PFSK-1 (cell line): ENCODE results near the gene PTTG1IP.

ENCODE experiments used
- POLR2AphosphoS5 ChIP-seq: IDR thresholded peaks from 2 replicates; pipeline ENCODE4 v1.6.1; 2012; ENCODE audit warnings: low read depth, mild to moderate bottlenecking, control low read depth, low read length, moderate library complexity
- SIN3A ChIP-seq: IDR thresholded peaks from 2 replicates; pipeline ENCODE4 v1.6.1; 2012; ENCODE audit warnings: mild to moderate bottlenecking, low read length, moderate library complexity, borderline replicate concordance; ENCODE audit not compliant: insufficient read depth
- TAF1 ChIP-seq: IDR thresholded peaks from 2 replicates; pipeline ENCODE4 v1.6.1; 2012; ENCODE audit warnings: low read length, control low read depth, borderline replicate concordance; ENCODE audit not compliant: insufficient read depth
- TF ChIP-seq, protein P1 (sequence below), 2 experiments: IDR thresholded peaks; 2 replicates each; pipeline versions ENCODE4 v1.6.1 to v1.8.0; 2011 to 2012; ENCODE audit warnings: low read depth in 2 of 2, low read length in 2 of 2, control low read depth in 1 of 2, inconsistent platforms in 1 of 2, mild to moderate bottlenecking in 1 of 2, moderate library complexity in 1 of 2; ENCODE audit not compliant: insufficient read depth in 1 of 2

DNA sequence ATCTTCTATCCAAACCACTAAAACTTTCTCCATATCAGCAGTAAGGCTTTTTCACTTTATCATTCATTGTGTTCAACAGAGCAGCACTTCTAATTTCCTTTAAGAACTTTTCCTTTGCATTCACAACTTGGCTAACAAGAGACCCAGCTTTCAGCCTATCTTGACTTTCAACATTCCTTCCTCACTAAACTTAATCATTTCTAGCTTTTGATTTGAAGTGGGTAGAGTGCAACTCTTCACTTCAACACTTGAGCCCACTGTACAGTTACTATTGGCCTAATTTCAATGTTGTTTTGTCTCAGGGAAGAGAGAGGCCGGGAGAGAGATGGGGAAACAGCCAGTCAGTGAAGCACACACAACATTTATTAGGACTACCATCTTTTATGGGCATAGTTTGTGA is 73.8 kb downstream of the PTTG1IP start:
- TF ChIP-seq TAF1 (no peak), POLR2AphosphoS5 (no peak), SIN3A (no peak)
- TF ChIP-seq, protein P1, sequence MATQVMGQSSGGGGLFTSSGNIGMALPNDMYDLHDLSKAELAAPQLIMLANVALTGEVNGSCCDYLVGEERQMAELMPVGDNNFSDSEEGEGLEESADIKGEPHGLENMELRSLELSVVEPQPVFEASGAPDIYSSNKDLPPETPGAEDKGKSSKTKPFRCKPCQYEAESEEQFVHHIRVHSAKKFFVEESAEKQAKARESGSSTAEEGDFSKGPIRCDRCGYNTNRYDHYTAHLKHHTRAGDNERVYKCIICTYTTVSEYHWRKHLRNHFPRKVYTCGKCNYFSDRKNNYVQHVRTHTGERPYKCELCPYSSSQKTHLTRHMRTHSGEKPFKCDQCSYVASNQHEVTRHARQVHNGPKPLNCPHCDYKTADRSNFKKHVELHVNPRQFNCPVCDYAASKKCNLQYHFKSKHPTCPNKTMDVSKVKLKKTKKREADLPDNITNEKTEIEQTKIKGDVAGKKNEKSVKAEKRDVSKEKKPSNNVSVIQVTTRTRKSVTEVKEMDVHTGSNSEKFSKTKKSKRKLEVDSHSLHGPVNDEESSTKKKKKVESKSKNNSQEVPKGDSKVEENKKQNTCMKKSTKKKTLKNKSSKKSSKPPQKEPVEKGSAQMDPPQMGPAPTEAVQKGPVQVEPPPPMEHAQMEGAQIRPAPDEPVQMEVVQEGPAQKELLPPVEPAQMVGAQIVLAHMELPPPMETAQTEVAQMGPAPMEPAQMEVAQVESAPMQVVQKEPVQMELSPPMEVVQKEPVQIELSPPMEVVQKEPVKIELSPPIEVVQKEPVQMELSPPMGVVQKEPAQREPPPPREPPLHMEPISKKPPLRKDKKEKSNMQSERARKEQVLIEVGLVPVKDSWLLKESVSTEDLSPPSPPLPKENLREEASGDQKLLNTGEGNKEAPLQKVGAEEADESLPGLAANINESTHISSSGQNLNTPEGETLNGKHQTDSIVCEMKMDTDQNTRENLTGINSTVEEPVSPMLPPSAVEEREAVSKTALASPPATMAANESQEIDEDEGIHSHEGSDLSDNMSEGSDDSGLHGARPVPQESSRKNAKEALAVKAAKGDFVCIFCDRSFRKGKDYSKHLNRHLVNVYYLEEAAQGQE (IDR thresholded peaks at IDR 0.05; ENCODE audit: insufficient read depth in 1 of 2, low read depth in 2 of 2, low read length in 2 of 2) = no peak
